MCF 10A (cell line): Measurements from ENCODE around the gene NNT. TPM values are rescaled to one million over a fixed set of nuclear protein-coding genes. Genes with fewer than 3 reads are reported as not detected.
"Not testable (repeated sequence)": the region's sequence is repeated elsewhere in the genome, so short reads cannot be mapped to it uniquely, and the experiment has no call there.

Experiments
- BruUV-seq: library from RNA; stranded (reverse); fragments of 400-500 nt; replicated peaks from 2 replicates; lab custom pipeline; 2021; lab: Mats Ljungman, UMichigan
- CTCF ChIA-PET: fragments of 300-600 bp; sonication (Branson Sonifier 250); formaldehyde crosslinking; extraction: SDS; loops from one replicate; lab custom pipeline; 2021; ENCODE audit warnings: antibody characterized with exemption, inconsistent platforms; lab: Yijun Ruan, JAX
- POLR2A ChIA-PET: fragments of 300-600, 350-650 bp; sonication (Branson Sonifier 250); formaldehyde crosslinking; extraction: SDS; loops from one replicate; lab custom pipeline; 2020; ENCODE audit warnings: antibody characterized with exemption, inconsistent platforms; lab: Yijun Ruan, JAX
- DNase-seq: peaks from one replicate; pipeline ENCODE4 v3.0.0-alpha.2; 2018; ENCODE audit not compliant: unreplicated experiment
- H3K27ac Mint-ChIP-seq: one replicate; pipeline ENCODE4 v1.8.0; 2022; ENCODE audit warnings: mild to moderate bottlenecking, low read depth, mixed read lengths; ENCODE audit not compliant: unreplicated experiment
- H3K27me3 Mint-ChIP-seq: one replicate; pipeline ENCODE4 v1.8.0; 2022; ENCODE audit warnings: mixed read lengths; ENCODE audit not compliant: insufficient read depth, unreplicated experiment
- H3K36me3 Mint-ChIP-seq: one replicate; pipeline ENCODE4 v1.8.0; 2022; ENCODE audit warnings: mild to moderate bottlenecking, moderate library complexity, mixed read lengths; ENCODE audit not compliant: insufficient read depth, unreplicated experiment
- H3K4me1 Mint-ChIP-seq: one replicate; pipeline ENCODE4 v1.8.0; 2022; ENCODE audit warnings: mixed read lengths; ENCODE audit not compliant: insufficient read depth, unreplicated experiment
- H3K4me3 Mint-ChIP-seq: one replicate; pipeline ENCODE4 v1.8.0; 2022; ENCODE audit warnings: mild to moderate bottlenecking, moderate library complexity, mixed read lengths; ENCODE audit not compliant: unreplicated experiment
- H3K9me3 Mint-ChIP-seq: one replicate; pipeline ENCODE4 v1.8.0; 2022; ENCODE audit warnings: mixed read lengths; ENCODE audit not compliant: unreplicated experiment
- intact Hi-C: fragments of 100-400 bp; cut with micrococcal nuclease; formaldehyde crosslinking; loops from 2 replicates; pipeline ENCODE4 v1.14.1; 2022
- total RNA-seq: library from RNA; stranded (reverse); gene quantifications from 2 replicates; pipeline ENCODE4 v1.2.3, GENCODE V29; 2022
- TF ChIP-seq, protein P1 (sequence below): fragments of 200-600 bp; IDR thresholded peaks from one replicate; pipeline ENCODE4 v1.8.0; 2022; ENCODE audit warnings: antibody characterized with exemption, mild to moderate bottlenecking; ENCODE audit not compliant: unreplicated experiment

NNT gene
- total RNA-seq, 1 experiment from 2014 or later = 52.3 TPM

- no TSS peak for BruUV-seq
- Mint-ChIP-seq H3K27me3 (no peaks in the 10 kb centered on the region), H3K4me3 (no peak overlapping the region), H3K36me3 (peaks cover 6% of the 10 kb centered on the region), H3K9me3 (no peaks in the 10 kb centered on the region), H3K27ac (no peak overlapping the region), H3K4me1 (no peaks in the 10 kb centered on the region)
- TF ChIP-seq, protein P1, sequence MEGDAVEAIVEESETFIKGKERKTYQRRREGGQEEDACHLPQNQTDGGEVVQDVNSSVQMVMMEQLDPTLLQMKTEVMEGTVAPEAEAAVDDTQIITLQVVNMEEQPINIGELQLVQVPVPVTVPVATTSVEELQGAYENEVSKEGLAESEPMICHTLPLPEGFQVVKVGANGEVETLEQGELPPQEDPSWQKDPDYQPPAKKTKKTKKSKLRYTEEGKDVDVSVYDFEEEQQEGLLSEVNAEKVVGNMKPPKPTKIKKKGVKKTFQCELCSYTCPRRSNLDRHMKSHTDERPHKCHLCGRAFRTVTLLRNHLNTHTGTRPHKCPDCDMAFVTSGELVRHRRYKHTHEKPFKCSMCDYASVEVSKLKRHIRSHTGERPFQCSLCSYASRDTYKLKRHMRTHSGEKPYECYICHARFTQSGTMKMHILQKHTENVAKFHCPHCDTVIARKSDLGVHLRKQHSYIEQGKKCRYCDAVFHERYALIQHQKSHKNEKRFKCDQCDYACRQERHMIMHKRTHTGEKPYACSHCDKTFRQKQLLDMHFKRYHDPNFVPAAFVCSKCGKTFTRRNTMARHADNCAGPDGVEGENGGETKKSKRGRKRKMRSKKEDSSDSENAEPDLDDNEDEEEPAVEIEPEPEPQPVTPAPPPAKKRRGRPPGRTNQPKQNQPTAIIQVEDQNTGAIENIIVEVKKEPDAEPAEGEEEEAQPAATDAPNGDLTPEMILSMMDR = no peak
- intact Hi-C loops = no loop called here
- CTCF ChIA-PET = interaction anchor here (0.7 to 0.9 kb wide), 2 partner anchors 13 to 20 kb away, joined by 4 to 5 read pairs; no protein-coding TSS in a partner anchor
- DNase-seq = no peak
- POLR2A ChIA-PET = interaction anchor here (0.7 to 2.1 kb wide), 2 partner anchors 9 to 756 kb away, joined by 3 to 5 read pairs; no protein-coding TSS in a partner anchor
Observed at GRCh38 chr5:43589310-43589709, 13.7 kb upstream of the NNT start.

- no TSS peak for BruUV-seq
- H3K4me3 Mint-ChIP-seq = no peak overlapping the region
- CTCF ChIA-PET = interaction anchor here (0.7 kb wide), 1 partner anchor 179 kb away, joined by 3 read pairs; no protein-coding TSS in a partner anchor
- H3K27ac Mint-ChIP-seq = no peak overlapping the region
- intact Hi-C loops = no loop called here
- H3K36me3 Mint-ChIP-seq = no peaks in the 10 kb centered on the region
- no peaks in the 10 kb centered on the region for H3K27me3 Mint-ChIP-seq
- no peaks in the 10 kb centered on the region for H3K9me3 Mint-ChIP-seq
- POLR2A ChIA-PET = interaction anchor here (1.0 to 2.1 kb wide), 3 partner anchors 11 to 16 kb away, joined by 5 to 6 read pairs (median 5); partner anchors contain the start of gene NNT
- DNase-seq = no peak
- no peaks in the 10 kb centered on the region for H3K4me1 Mint-ChIP-seq
- TF ChIP-seq, protein P1 = no peak
Observed at GRCh38 chr5:43590700-43591099, 12.3 kb upstream of the NNT start.

DNA sequence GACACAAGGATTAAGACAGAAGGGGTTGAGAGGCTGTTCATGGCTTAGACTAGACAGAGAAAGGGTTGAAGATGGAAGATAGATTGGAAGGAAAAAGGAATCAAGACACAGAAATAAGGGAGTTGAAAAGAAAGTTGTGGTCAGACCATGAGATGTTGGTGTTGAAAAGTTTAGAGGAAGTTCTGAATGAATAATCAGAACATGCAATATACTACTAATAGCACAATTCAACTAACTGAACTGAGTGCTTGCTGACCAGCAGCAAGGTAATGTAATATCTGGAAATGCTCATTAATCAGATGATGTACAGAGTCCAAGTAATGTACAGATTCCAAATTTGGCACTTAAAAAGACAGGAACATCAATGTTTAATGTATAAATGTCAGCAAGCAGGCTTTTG, 10.6 kb upstream of the NNT start:
- CTCF ChIA-PET = no interaction called here

GRCh38 chr5:43598927-43599326, 4.1 kb upstream of the NNT start:
- H3K36me3 Mint-ChIP-seq, BruUV-seq, intact Hi-C loops, H3K4me1 Mint-ChIP-seq, DNase-seq, H3K27ac Mint-ChIP-seq, H3K9me3 Mint-ChIP-seq, CTCF ChIA-PET, H3K4me3 Mint-ChIP-seq, H3K27me3 Mint-ChIP-seq, POLR2A ChIA-PET: not testable (repeated sequence)

More for the DNA sequence above, 10.6 kb upstream of the NNT start:
- H3K27me3 Mint-ChIP-seq = no peaks in the 10 kb centered on the region
- no peaks in the 10 kb centered on the region for H3K9me3 Mint-ChIP-seq
- H3K4me3 Mint-ChIP-seq = no peak overlapping the region
- no peak for DNase-seq
- TF ChIP-seq, protein P1 = no peak
- no peaks in the 10 kb centered on the region for H3K4me1 Mint-ChIP-seq
- BruUV-seq = no TSS peak
- POLR2A ChIA-PET = interaction anchor here (1.8 kb wide), 1 partner anchor 10 kb away, joined by 6 read pairs; the partner anchor contains the start of gene NNT
- intact Hi-C loops = no loop called here
- no peaks in the 10 kb centered on the region for H3K36me3 Mint-ChIP-seq
- no peak overlapping the region for H3K27ac Mint-ChIP-seq
